Vagina (tissue), 2 donors: Measurements from ENCODE around the gene FBXW9. TPM values are rescaled to one million over a fixed set of nuclear protein-coding genes. Genes with fewer than 3 reads are reported as not detected.

ENCODE experiments used
- DNase-seq, 2 donors: peaks; one replicate each; pipeline ENCODE4 v3.0.0-alpha.2; 2017; ENCODE audit errors: extremely low spot score in 2 of 2
- H3K27ac ChIP-seq: fragments of 200-600 bp; sonication (generic); one replicate; pipeline ENCODE4 v1.5.1; 2019
- H3K27me3 ChIP-seq: fragments of 200-600 bp; sonication (generic); one replicate; pipeline ENCODE4 v1.5.1; 2019
- H3K36me3 ChIP-seq, 2 donors: fragments of 200-600 bp; sonication (generic); one replicate each; pipeline ENCODE4 v1.5.1; 2017 to 2019
- H3K4me1 ChIP-seq: fragments of 200-600 bp; sonication (generic); one replicate; pipeline ENCODE4 v1.5.1; 2019
- H3K4me3 ChIP-seq, 2 donors: fragments of 200-600 bp; sonication (generic); 1 replicate in 1 of 2; 2 replicates in 1 of 2; pipeline ENCODE4 v1.5.1; 2016 to 2019
- H3K9me3 ChIP-seq: fragments of 200-600 bp; sonication (generic); one replicate; pipeline ENCODE4 v1.5.1; 2019
- CTCF ChIP-seq, 3 experiments: fragments of 450-650 bp in 2 of 3; fragments of 200-600 bp in 1 of 3; sonication (generic) in 1 of 3; IDR thresholded peaks; one replicate each; pipeline ENCODE4 v1.5.1; 2017 to 2019; ENCODE audit warnings: antibody characterized with exemption in 3 of 3, mild to moderate bottlenecking in 2 of 3, moderate library complexity in 2 of 3
- POLR2A ChIP-seq, 2 donors: fragments of 450-650 bp; IDR thresholded peaks; one replicate each; pipeline ENCODE4 v1.6.1; 2017; ENCODE audit warnings: antibody characterized with exemption in 2 of 2, mild to moderate bottlenecking in 2 of 2, moderate library complexity in 2 of 2
- POLR2AphosphoS5 ChIP-seq, 2 donors: sonication (generic); formaldehyde crosslinking; IDR thresholded peaks; one replicate each; pipeline ENCODE4 v1.9.0; 2017; ENCODE audit warnings: antibody characterized with exemption in 2 of 2, mild to moderate bottlenecking in 2 of 2, low read depth in 1 of 2; ENCODE audit not compliant: insufficient read depth in 1 of 2
- intact Hi-C: fragments of 100-400 bp; cut with DNase I; formaldehyde crosslinking; loops from one replicate; pipeline ENCODE4 v1.15.1; 2023
- total RNA-seq: library from RNA; depleted of rRNA; stranded (reverse); fragments of >200 nt; gene quantifications from one replicate; pipeline ENCODE4 v1.2.3, GENCODE V29; 2016

FBXW9 gene
- total RNA-seq, 1 donor from 2014 or later, result 5.6 TPM

DNA sequence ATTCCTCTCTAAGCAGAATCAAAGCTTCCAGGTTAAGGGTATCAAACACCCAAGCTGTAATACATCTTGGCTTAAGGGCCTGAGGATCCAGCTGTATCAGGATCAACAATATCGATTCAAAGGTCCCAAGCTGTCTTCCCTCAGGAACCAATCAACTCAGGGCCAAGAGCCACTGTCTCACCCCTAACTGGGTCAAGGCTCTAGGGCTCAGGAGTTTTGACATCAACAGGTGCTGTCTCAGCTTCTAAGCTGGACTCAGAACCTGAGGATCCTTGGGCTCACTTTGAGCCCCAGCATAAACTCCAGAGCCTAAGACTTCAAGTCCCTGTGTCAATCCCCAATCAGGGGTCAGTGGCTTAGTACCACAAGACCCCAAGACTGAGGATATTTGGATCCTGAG, 917 bp downstream of the FBXW9 start:
- Histone ChIP-seq H3K27me3 (no peaks in the 10 kb centered on the region), H3K4me3 (peak overlapping the region; percentile 66 to 78), H3K27ac (no peak overlapping the region), H3K4me1 (peaks cover 26% of the 10 kb centered on the region), H3K9me3 (no peaks in the 10 kb centered on the region), H3K36me3 (peaks cover 0 to 4% of the 10 kb centered on the region in 2 donors)
- intact Hi-C loops, result no loop called here
- DNase-seq, result no peak
- TF ChIP-seq POLR2A (IDR thresholded peaks at IDR 0.05), result no peak
- no peak for TF ChIP-seq CTCF (IDR thresholded peaks at IDR 0.05)
- no peak for TF ChIP-seq POLR2AphosphoS5 (IDR thresholded peaks at IDR 0.05; ENCODE audit: insufficient read depth in 1 of 2, low read depth in 1 of 2)

DNA sequence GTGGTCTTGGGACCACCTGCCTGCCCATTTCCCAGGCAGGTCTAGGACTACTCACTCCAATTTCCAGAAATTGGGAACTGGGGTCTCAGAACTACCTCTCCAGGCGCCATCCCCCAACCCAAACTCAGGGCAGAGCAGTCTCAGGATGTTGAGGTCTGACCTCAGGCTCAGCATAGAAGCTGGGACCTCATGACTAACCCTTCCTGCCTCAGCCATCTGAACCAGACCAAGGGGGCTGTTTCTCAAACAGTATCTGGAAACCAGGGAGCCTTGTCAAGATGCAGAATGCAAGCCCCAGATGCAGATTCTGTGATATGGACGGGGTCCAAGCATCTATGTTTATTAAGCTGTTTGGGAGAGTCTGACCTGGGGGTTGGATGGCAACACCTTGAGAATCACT, 1.3 kb downstream of the FBXW9 start:
- H3K27me3 ChIP-seq, result no peaks in the 10 kb centered on the region
- no peaks in the 10 kb centered on the region for H3K36me3 ChIP-seq
- no peak for TF ChIP-seq POLR2AphosphoS5 (IDR thresholded peaks at IDR 0.05; ENCODE audit: insufficient read depth in 1 of 2, low read depth in 1 of 2)
- TF ChIP-seq POLR2A (IDR thresholded peaks at IDR 0.05), result no peak
- no peak for TF ChIP-seq CTCF (IDR thresholded peaks at IDR 0.05)
- no peak for DNase-seq
- H3K9me3 ChIP-seq, result no peaks in the 10 kb centered on the region
- H3K27ac ChIP-seq, result no peak overlapping the region
- intact Hi-C loops, result no loop called here
- peaks cover 26% of the 10 kb centered on the region for H3K4me1 ChIP-seq
- H3K4me3 ChIP-seq, result peak overlapping the region in 1 of 2 donors; percentile 78

GRCh38 chr19:12694641-12695040, 1.8 kb downstream of the FBXW9 start:
- intact Hi-C loops, result no loop called here
- no peak overlapping the region for H3K27ac ChIP-seq
- H3K36me3 ChIP-seq, result no peaks in the 10 kb centered on the region
- TF ChIP-seq POLR2AphosphoS5 (IDR thresholded peaks at IDR 0.05; ENCODE audit: insufficient read depth in 1 of 2, low read depth in 1 of 2), result no peak
- TF ChIP-seq CTCF (IDR thresholded peaks at IDR 0.05), result no peak
- no peak for TF ChIP-seq POLR2A (IDR thresholded peaks at IDR 0.05)
- no peak for DNase-seq
- no peak overlapping the region for H3K4me3 ChIP-seq
- no peaks in the 10 kb centered on the region for H3K9me3 ChIP-seq
- H3K4me1 ChIP-seq, result peaks cover 26% of the 10 kb centered on the region
- H3K27me3 ChIP-seq, result no peaks in the 10 kb centered on the region

DNA sequence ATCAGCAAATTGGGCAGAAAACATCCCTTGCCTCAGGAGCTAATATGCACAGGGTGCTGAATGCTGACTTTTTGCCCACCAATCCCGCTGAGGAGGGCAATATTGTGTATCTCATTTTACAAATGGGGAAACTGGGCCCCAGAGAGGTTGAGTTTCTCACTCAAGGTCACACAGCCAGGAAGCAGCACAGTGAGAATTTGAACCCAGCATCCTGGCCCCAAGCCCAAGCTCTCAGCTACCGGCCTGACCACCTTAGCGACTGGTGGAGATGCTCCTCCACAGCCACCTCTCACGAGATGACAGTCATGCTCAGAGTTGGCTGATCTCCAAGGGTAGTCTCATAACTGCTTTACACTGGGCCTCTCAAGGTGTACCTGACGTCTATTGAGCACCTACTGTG, 3.5 kb downstream of the FBXW9 start:
- TF ChIP-seq CTCF (IDR thresholded peaks at IDR 0.05), result no peak
- Histone ChIP-seq H3K9me3 (no peaks in the 10 kb centered on the region), H3K4me1 (peaks cover 26% of the 10 kb centered on the region), H3K4me3 (no peak overlapping the region), H3K27me3 (no peaks in the 10 kb centered on the region), H3K27ac (no peak overlapping the region), H3K36me3 (no peaks in the 10 kb centered on the region)
- DNase-seq, result no peak
- intact Hi-C loops, result no loop called here

DNA sequence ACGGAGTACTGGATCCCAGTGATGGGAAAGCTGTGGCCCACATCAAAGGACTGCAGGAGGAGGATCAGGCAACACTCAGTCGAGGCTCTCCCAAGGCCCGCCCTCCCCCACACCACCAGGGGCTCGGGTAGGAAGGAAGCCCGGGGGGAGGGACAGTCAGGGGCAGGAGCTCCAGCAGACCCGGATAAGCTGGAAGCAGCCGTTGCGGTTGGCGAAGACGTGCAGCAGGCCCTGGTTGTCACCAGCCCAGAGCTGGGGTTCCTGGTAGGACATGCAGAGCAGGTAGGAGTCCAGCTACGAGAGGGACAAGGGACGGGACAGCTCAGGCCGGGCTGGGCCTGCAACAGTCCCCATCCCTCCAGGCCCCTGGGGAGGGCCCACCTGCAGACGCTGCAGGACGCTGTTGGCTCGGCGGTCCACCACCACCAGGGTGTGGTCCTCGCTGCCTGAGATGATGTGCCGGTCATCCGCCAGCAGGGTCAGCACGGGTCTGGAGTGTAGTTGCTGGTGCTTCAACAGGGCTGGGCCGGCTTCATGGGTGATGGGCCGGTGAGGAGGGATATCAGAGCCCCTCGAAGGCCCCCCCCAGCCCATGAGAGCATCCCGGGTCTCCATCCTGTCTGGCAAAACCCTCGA, 6.7 kb downstream of the FBXW9 start:
- Histone ChIP-seq H3K9me3 (no peaks in the 10 kb centered on the region), H3K27ac (no peak overlapping the region)

More for the DNA sequence above, 6.7 kb downstream of the FBXW9 start:
- no peak overlapping the region for H3K4me3 ChIP-seq
- TF ChIP-seq POLR2AphosphoS5 (IDR thresholded peaks at IDR 0.05; ENCODE audit: insufficient read depth in 1 of 2, low read depth in 1 of 2) (no peak), CTCF (IDR thresholded peaks at IDR 0.05) (no peak), POLR2A (IDR thresholded peaks at IDR 0.05) (no peak)
- H3K4me1 ChIP-seq, result peaks cover 3% of the 10 kb centered on the region
- no peaks in the 10 kb centered on the region for H3K27me3 ChIP-seq
- DNase-seq, result no peak
- intact Hi-C loops, result no loop called here
- no peaks in the 10 kb centered on the region for H3K36me3 ChIP-seq
